IPS-18c (cell line): ENCODE results near the gene MRPL21.
"Not testable (repeated sequence)": the region's sequence is repeated elsewhere in the genome, so short reads cannot be mapped to it uniquely, and the experiment has no call there.

ENCODE experiments used
- H3K4me3 ChIP-seq: 2 replicates; pipeline ENCODE4 v1.7.0; 2013; ENCODE audit warnings: low read depth, mild to moderate bottlenecking, low read length, moderate library complexity; ENCODE audit not compliant: insufficient read depth
- H3K9me3 ChIP-seq: one replicate; pipeline ENCODE4 v1.6.1; 2013; ENCODE audit warnings: mild to moderate bottlenecking, low read length, moderate library complexity; ENCODE audit not compliant: control insufficient read depth, insufficient read depth

Gene MRPL21

GRCh38 chr11:68893282-68893681 lies 10.3 kb downstream of the MRPL21 start:
- Histone ChIP-seq H3K4me3 (no peak overlapping the region), H3K9me3 (no peaks in the 10 kb centered on the region)

GRCh38 chr11:68892576-68892975 lies 11.1 kb downstream of the MRPL21 start:
- no peak overlapping the region for H3K4me3 ChIP-seq
- H3K9me3 ChIP-seq = no peaks in the 10 kb centered on the region

DNA sequence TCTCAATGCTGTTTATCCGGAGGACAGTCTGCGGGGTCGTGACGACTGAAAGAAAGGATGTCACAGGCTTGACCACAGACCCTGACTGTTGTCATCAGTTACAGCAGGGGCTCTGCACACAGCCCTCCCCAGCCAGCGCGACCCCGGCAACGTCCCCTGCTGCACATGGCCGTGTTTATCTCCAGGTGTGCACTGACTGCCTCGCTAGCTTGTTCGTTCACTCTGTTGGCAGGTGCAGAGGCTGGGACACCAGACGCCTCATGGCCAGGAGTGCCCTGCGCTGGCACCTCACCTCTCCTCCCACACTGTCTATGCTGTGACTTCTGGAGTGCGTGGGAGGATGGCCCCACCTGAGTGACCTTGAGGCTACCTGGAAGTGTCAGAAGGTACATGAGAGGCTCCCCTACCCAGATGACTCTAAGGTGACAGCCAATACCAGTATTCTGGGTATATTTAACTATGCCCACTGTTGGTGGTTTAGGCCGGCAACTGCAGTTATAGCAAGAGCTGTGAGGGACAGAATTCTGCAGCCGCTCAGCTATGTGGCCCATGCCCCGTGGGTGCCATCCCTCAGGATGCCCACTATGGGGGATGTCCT lies 12.2 kb downstream of the MRPL21 start:
- no peak overlapping the region for H3K4me3 ChIP-seq
- H3K9me3 ChIP-seq = no peaks in the 10 kb centered on the region

- Histone ChIP-seq H3K4me3 (no peak overlapping the region), H3K9me3 (no peaks in the 10 kb centered on the region)
Observed at GRCh38 chr11:68890490-68891231, 13.0 kb downstream of the MRPL21 start.

DNA sequence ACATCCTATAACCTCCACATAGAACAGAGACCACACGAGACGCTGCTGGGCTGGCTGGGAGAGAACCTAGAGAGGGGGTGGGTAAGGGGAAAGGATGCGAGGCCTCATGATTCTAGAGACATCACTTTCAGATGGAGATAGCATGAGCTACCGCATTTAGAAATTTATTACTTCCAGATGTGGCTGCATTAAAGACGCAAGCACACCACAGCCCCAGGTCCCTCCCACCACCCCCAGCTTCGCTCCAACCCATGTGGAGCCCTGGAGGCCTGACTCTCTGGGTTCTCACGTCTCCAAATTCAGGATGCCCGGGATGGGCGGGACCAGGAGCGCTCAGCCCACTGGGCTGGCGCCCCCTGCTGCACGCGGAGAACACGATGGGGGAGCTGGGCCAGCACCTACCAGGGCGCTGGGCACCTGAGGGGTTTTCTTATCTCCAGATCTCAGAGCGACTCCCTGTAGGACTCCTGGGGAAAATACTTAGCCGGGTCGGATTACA lies 13.6 kb downstream of the MRPL21 start:
- no peaks in the 10 kb centered on the region for H3K9me3 ChIP-seq
- no peak overlapping the region for H3K4me3 ChIP-seq

GRCh38 chr11:68884827-68885226 lies 18.8 kb downstream of the MRPL21 start:
- H3K4me3 ChIP-seq, H3K9me3 ChIP-seq: not testable (repeated sequence)

GRCh38 chr11:68882391-68882790 lies 21.2 kb downstream of the MRPL21 start:
- no peaks in the 10 kb centered on the region for H3K9me3 ChIP-seq

DNA sequence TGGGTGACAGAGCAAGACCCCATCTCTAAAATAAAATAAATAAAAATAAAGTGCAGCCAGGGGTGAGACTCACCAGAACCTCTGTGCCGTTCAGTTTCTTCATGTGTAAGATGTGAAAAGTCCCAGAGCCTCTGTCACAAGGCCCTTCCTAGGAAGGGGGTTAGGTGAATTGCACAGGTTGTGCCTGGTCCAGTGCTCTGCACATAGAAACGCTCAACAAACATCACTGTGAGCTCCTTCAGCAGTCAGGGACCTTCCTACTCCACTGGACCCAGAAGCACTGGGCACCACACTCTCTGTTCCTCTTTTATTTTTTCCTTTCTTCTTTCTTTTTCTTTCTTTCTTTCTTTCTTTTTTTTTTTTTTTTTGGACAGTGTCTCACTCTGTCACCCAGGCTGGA lies 22.3 kb downstream of the MRPL21 start:
- Histone ChIP-seq H3K4me3 (no peak overlapping the region), H3K9me3 (no peaks in the 10 kb centered on the region)

More at GRCh38 chr11:68882391-68882790, 21.2 kb downstream of the MRPL21 start:
- no peak overlapping the region for H3K4me3 ChIP-seq

DNA sequence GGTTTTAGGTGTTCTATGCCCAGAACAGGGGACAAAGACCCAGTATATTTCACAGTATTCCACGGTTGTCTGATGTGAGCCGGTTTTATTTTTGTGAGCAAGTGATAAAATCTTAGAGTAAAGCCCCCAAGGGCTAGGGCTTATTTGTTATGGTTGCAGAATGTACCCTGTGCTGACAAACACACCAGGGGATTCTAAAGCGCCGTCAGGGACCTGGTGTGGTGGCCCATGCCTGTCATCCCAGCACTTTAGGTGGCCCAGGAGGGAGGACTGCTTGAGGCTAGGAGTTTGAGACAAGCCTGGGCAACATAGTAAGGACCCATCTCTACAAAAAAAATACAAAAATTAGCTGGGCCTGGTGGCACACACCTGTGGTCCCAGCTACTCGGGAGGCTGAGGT lies 22.8 kb downstream of the MRPL21 start:
- Histone ChIP-seq H3K9me3 (no peaks in the 10 kb centered on the region), H3K4me3 (no peak overlapping the region)

- H3K4me3 ChIP-seq = no peak overlapping the region
- H3K9me3 ChIP-seq = no peaks in the 10 kb centered on the region
Observed at GRCh38 chr11:68878022-68878421, 25.6 kb downstream of the MRPL21 start.

DNA sequence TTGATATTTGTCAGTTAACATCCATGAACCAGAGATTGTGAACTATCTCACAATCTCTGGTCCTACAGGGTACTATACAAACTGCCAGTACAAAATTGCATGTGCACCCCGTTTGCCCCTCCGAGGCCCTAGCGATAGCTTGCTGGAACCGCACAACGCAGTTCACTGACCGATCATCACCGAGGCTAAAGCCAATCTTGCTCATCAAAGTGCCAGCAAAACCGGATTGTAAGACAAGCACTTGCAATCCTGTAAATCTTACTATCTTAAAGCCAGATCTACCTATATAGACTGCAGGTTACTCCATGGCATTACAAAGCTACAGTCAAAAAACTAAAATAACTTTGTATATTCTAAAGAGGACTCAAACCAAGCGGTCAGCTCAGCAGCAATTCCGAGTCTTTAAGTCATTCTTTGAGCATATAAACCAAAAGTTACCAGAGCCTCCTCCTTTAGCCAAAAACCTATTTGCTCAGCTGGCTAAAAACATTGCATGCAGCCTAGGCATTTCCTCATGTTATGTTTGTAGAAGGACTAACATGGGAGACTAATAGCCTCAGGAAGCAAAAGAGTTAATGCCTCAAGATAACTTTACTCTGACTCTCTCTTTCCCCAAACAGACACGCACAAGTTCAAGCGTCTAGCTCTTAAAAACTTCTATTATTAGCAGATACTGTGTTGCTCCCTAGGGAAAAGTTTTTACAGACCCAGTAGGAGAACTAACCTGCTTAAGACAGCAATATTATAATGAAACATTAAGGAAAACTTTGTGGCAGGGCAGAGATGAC lies 31.2 kb downstream of the MRPL21 start:
- Histone ChIP-seq H3K4me3 (no peak overlapping the region), H3K9me3 (no peaks in the 10 kb centered on the region)

DNA sequence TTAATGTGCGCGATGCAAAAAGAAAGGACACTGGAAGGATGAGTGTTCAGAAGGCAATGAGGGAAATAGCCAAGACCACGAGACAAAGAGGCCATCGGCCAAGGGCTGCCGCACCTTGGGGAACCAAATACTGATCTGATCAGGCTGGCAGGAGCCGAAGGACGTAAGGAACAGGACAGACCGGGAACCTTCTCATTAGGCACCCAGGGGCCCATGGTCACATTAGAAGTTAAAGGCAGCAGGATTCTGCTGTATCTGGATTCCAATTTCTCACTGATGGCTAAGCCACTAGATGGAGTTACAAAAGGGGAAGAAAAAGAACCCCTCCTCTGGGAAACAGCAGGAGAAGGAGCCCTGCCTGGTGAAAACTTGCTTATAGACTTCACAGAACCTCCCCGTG lies 33.2 kb downstream of the MRPL21 start:
- Histone ChIP-seq H3K9me3 (no peaks in the 10 kb centered on the region), H3K4me3 (no peak overlapping the region)

- Histone ChIP-seq H3K9me3 (no peaks in the 10 kb centered on the region), H3K4me3 (no peak overlapping the region)
Observed at GRCh38 chr11:68868221-68868835, 35.3 kb downstream of the MRPL21 start.

GRCh38 chr11:68867066-68867465 lies 36.6 kb downstream of the MRPL21 start:
- H3K9me3 ChIP-seq = no peaks in the 10 kb centered on the region
- no peak overlapping the region for H3K4me3 ChIP-seq

DNA sequence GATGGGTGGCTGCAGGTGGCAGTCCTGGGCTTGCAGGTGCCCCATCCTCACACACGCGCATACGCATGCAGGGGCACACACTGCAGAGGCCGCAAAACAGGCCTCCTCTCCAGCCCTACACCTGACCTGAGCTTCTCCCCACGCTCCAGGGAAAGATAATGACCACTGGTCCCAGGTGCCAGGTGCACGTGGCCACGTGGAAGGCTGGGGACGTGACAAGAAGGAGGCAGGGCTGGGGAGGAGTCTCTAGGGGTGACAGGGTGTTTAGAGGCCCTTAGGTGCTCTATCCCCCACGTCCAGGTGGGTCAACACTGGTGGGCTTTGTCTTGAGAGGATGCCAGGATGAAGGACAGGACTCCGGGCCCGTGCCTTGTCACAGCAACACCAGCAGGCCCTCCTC lies 38.4 kb downstream of the MRPL21 start:
- Histone ChIP-seq H3K4me3 (no peak overlapping the region), H3K9me3 (no peaks in the 10 kb centered on the region)

DNA sequence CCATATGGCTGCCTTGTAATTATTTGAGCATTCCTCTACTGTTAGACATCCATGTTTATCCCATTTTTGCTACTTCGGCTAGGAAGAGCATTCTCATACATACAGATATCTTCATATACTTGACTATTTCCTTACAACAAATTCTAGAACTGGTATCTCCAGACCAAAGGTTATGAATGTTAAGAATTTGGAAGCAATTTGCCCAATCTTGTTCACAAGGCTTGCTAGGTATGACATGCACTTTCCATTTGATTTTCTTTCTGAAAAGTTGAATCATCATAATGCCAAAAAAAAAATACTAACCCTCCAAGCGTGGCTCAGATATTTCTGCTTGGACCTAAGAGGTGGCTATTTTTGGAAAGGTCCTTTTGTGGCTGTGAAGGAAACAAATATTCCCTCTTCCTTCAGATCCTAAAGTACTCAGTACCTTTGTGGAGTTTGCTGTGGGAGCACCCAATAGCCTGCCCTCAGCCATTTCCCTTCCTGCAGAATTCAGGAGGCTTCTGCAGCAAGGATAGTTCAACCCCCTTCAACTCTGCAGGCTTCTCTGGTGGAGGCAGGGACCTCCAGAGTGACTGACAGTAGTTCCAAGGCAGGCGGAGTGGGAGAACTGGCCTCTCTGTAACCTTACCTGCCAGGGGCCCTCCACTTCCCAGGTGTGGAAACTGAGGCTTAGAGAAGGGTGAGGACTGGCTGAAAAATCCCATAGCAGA lies 39.9 kb downstream of the MRPL21 start:
- Histone ChIP-seq H3K4me3 (no peak overlapping the region), H3K9me3 (no peaks in the 10 kb centered on the region)

DNA sequence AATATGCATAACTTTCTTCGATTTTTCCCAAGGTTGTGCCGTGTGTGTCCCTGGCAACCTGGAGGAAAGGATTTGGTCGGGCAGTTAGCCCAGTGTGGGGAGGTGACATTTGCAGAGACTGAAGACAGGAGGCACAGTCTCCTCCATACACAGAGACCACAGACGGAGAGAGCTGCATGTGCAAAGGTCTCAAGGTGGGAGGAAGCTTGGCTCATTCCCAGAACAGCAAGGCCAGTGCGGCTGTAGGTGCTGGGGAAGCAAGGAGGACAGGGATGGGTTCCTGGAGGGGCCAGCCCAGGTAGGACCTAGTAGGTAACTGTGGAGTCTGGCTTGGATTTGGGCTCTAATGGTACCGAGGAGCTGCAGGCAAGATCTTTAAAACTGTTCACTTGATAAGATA lies 41.2 kb downstream of the MRPL21 start:
- Histone ChIP-seq H3K9me3 (no peaks in the 10 kb centered on the region), H3K4me3 (no peak overlapping the region)
